Astrocyte (in vitro differentiated cells and primary cell): ENCODE data around the gene ITFG1. TPM values are rescaled to one million over a fixed set of nuclear protein-coding genes. Genes with fewer than 3 reads are reported as not detected.

ENCODE experiments used
- DNase-seq: peaks from one replicate; pipeline ENCODE4 v3.0.0-alpha.2; 2010; ENCODE audit warnings: low read depth
- FAIRE-seq: peaks from 2 replicates; lab custom pipeline; 2011; peaks lifted over from hg19 to GRCh38; lab: Jason Lieb, UNC
- H2AFZ ChIP-seq: 2 replicates; pipeline ENCODE4 v1.6.0; 2012; ENCODE audit warnings: low read depth, low read length, inconsistent platforms
- H3K27ac ChIP-seq: 2 replicates; pipeline ENCODE4 v1.5.1; 2011; ENCODE audit warnings: low read depth, low read length, inconsistent platforms
- H3K27me3 ChIP-seq: 2 replicates; pipeline ENCODE4 v1.6.0; 2011; ENCODE audit warnings: low read length, inconsistent platforms; ENCODE audit not compliant: insufficient read depth
- H3K36me3 ChIP-seq: 2 replicates; pipeline ENCODE4 v1.5.1; 2011; ENCODE audit warnings: low read length, inconsistent platforms; ENCODE audit not compliant: insufficient read depth
- H3K4me1 ChIP-seq: 2 replicates; pipeline ENCODE4 v1.5.1; 2011; ENCODE audit warnings: low read length, inconsistent platforms; ENCODE audit not compliant: insufficient read depth
- H3K4me2 ChIP-seq: 2 replicates; pipeline ENCODE4 v1.6.0; 2012; ENCODE audit warnings: low read length, inconsistent platforms
- H3K4me3 ChIP-seq: 2 replicates; pipeline ENCODE4 v1.5.1; 2011; ENCODE audit warnings: low read depth, mild to moderate bottlenecking, low read length, inconsistent platforms; ENCODE audit not compliant: insufficient read depth
- H3K79me2 ChIP-seq: 2 replicates; pipeline ENCODE4 v1.6.0; 2012; ENCODE audit warnings: mild to moderate bottlenecking, low read length, inconsistent platforms; ENCODE audit not compliant: insufficient read depth
- H3K9ac ChIP-seq: 2 replicates; pipeline ENCODE4 v1.6.0; 2012; ENCODE audit warnings: mild to moderate bottlenecking, low read length, inconsistent platforms
- H3K9me3 ChIP-seq: 2 replicates; pipeline ENCODE4 v1.5.1; 2012; ENCODE audit warnings: low read depth, mild to moderate bottlenecking, low read length, inconsistent platforms; ENCODE audit not compliant: insufficient read depth
- H4K20me1 ChIP-seq: 2 replicates; pipeline ENCODE4 v1.6.0; 2012; ENCODE audit warnings: low read length, inconsistent platforms; ENCODE audit not compliant: insufficient read depth
- H3K27ac Mint-ChIP-seq: one replicate; pipeline ENCODE4 v1.8.0; 2021; ENCODE audit warnings: mild to moderate bottlenecking, mixed read lengths; ENCODE audit not compliant: unreplicated experiment
- H3K27me3 Mint-ChIP-seq: one replicate; pipeline ENCODE4 v1.8.0; 2021; ENCODE audit warnings: low read depth, mixed read lengths; ENCODE audit not compliant: unreplicated experiment
- H3K36me3 Mint-ChIP-seq: one replicate; pipeline ENCODE4 v1.8.0; 2021; ENCODE audit warnings: low read depth, mixed read lengths; ENCODE audit not compliant: unreplicated experiment
- H3K4me1 Mint-ChIP-seq: one replicate; pipeline ENCODE4 v1.8.0; 2021; ENCODE audit warnings: low read depth, mixed read lengths; ENCODE audit not compliant: unreplicated experiment
- H3K4me3 Mint-ChIP-seq: one replicate; pipeline ENCODE4 v1.8.0; 2021; ENCODE audit warnings: mild to moderate bottlenecking, moderate library complexity, mixed read lengths; ENCODE audit not compliant: unreplicated experiment
- H3K9me3 Mint-ChIP-seq: one replicate; pipeline ENCODE4 v1.8.0; 2021; ENCODE audit warnings: mild to moderate bottlenecking, mixed read lengths; ENCODE audit not compliant: unreplicated experiment
- EZH2 ChIP-seq: IDR thresholded peaks from 2 replicates; pipeline ENCODE4 v1.6.1; 2012; ENCODE audit warnings: mild to moderate bottlenecking, low read length, inconsistent platforms; ENCODE audit not compliant: insufficient read depth
- total RNA-seq: library from RNA; stranded (reverse); gene quantifications from 2 replicates; pipeline ENCODE4 v1.2.1, GENCODE V29; 2021
- TF ChIP-seq, protein P1 (sequence below): IDR thresholded peaks from 2 replicates; pipeline ENCODE4 v1.5.1; 2011; ENCODE audit warnings: low read depth, mild to moderate bottlenecking, inconsistent platforms, low read length, moderate library complexity; ENCODE audit not compliant: insufficient read depth

Gene ITFG1
- total RNA-seq, 1 donor from 2014 or later = 52.7 TPM

DNA sequence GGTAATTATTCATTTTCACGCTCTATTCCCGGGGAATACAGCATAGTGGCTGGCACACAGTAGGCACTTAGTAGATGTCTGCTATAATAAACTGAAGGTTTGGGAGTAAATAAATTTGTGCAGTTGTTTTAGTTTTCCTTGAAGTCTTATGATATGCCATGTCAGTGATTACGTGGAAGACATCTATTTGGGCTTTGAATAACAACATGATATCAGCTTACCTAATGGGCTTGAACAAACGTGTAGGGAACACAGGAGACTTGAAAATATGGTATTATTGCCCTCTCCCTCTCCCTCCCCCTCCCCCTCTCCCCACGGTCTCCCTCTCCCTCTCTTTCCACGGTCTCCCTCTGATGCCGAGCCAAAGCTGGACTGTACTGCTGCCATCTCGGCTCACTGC, 280.8 kb downstream of the ITFG1 start:
- Histone ChIP-seq H3K9ac (no peak overlapping the region), H3K36me3 (no peaks in the 10 kb centered on the region), H3K79me2 (no peaks in the 10 kb centered on the region), H2AFZ (no peak overlapping the region), H3K4me3 (no peak overlapping the region), H3K27ac (no peak overlapping the region), H3K9me3 (no peaks in the 10 kb centered on the region), H3K27me3 (no peaks in the 10 kb centered on the region), H3K4me1 (no peaks in the 10 kb centered on the region), H3K4me2 (no peak overlapping the region), H4K20me1 (no peaks in the 10 kb centered on the region)
- no peak for FAIRE-seq
- Mint-ChIP-seq H3K36me3 (peaks cover 13% of the 10 kb centered on the region), H3K27ac (no peak overlapping the region), H3K9me3 (peaks cover 8% of the 10 kb centered on the region), H3K4me1 (no peaks in the 10 kb centered on the region), H3K27me3 (no peaks in the 10 kb centered on the region), H3K4me3 (no peak overlapping the region)
- DNase-seq = no peak
- TF ChIP-seq, protein P1, sequence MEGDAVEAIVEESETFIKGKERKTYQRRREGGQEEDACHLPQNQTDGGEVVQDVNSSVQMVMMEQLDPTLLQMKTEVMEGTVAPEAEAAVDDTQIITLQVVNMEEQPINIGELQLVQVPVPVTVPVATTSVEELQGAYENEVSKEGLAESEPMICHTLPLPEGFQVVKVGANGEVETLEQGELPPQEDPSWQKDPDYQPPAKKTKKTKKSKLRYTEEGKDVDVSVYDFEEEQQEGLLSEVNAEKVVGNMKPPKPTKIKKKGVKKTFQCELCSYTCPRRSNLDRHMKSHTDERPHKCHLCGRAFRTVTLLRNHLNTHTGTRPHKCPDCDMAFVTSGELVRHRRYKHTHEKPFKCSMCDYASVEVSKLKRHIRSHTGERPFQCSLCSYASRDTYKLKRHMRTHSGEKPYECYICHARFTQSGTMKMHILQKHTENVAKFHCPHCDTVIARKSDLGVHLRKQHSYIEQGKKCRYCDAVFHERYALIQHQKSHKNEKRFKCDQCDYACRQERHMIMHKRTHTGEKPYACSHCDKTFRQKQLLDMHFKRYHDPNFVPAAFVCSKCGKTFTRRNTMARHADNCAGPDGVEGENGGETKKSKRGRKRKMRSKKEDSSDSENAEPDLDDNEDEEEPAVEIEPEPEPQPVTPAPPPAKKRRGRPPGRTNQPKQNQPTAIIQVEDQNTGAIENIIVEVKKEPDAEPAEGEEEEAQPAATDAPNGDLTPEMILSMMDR = no peak
- no peak for TF ChIP-seq EZH2

DNA sequence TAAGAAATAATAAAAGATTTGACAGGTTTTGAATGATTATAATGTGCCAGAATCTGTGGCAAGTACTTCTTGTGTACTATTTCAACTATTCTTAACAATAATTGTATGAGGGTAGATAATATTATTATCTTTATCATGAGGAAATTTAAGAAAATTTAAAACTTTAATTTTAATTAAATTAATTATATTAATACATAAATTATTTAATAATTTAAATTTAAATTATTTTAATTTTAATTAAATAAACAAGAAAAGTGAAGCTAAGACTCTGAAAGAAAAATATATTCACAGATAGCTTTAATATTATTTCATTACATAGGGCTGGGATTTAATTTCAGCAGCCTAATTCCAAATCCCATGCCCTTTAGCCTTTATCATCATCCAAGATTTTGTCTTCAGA, 285.7 kb downstream of the ITFG1 start:
- Mint-ChIP-seq H3K36me3 (peaks cover 7% of the 10 kb centered on the region), H3K27me3 (no peaks in the 10 kb centered on the region), H3K4me3 (no peak overlapping the region), H3K27ac (no peak overlapping the region), H3K4me1 (no peaks in the 10 kb centered on the region), H3K9me3 (peaks cover 2% of the 10 kb centered on the region)
- Histone ChIP-seq H3K79me2 (no peaks in the 10 kb centered on the region), H3K9me3 (no peaks in the 10 kb centered on the region), H3K27me3 (no peaks in the 10 kb centered on the region), H3K4me3 (no peak overlapping the region), H3K4me1 (no peaks in the 10 kb centered on the region), H3K27ac (no peak overlapping the region), H4K20me1 (no peaks in the 10 kb centered on the region), H3K9ac (no peak overlapping the region), H3K36me3 (no peaks in the 10 kb centered on the region), H2AFZ (no peak overlapping the region), H3K4me2 (no peak overlapping the region)
- TF ChIP-seq, protein P1 = no peak
- TF ChIP-seq EZH2 = no peak
- DNase-seq = no peak
- FAIRE-seq = no peak

DNA sequence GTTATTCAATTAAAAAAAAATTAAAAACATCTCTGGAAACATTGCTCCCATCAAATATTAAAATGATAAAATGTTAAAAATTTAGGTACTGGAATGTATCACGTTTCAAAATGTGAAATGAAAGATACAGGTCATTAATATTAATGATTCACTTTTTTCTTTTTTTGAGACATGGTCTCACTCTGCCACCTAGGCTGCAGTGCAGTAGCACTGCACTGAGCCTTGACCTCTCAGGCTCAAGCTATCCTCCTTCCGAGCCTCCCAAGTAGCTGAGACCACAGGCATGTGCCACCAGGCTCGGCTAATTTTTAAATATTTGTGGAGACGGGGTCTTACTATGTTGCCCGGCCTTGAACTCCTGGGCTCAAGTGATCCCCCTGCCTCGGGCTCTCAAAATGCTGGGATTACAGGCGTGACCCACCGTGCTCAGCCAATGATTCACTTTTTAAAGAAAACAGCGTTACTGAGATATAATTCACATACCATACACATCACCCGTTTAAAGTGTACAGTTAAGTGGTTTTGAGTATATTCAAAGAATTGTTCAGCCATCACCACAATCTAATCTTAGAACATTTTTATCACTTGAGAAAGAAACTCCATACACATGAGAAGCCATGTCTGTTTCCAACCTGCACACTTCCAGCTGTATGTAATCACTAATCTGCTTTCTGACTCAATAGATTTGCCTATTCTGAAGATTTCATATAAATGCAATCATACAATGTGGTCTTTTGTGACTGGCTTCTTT, 298.0 kb downstream of the ITFG1 start:
- H3K9me3 ChIP-seq = no peaks in the 10 kb centered on the region
- H3K4me1 ChIP-seq = no peaks in the 10 kb centered on the region
- no peaks in the 10 kb centered on the region for H3K27me3 ChIP-seq
- H2AFZ ChIP-seq = no peak overlapping the region
- no peak overlapping the region for H3K27ac ChIP-seq
- DNase-seq = peak; percentile 49
- no peak overlapping the region for H3K4me2 ChIP-seq
- no peaks in the 10 kb centered on the region for H3K36me3 ChIP-seq
- H3K27ac Mint-ChIP-seq = no peak overlapping the region
- H3K4me1 Mint-ChIP-seq = no peaks in the 10 kb centered on the region
- H3K79me2 ChIP-seq = no peaks in the 10 kb centered on the region
- H3K27me3 Mint-ChIP-seq = no peaks in the 10 kb centered on the region
- H4K20me1 ChIP-seq = no peaks in the 10 kb centered on the region
- H3K4me3 Mint-ChIP-seq = no peak overlapping the region
- no peaks in the 10 kb centered on the region for H3K36me3 Mint-ChIP-seq
- no peak overlapping the region for H3K9ac ChIP-seq
- TF ChIP-seq EZH2 = no peak
- TF ChIP-seq, protein P1 = no peak
- no peak overlapping the region for H3K4me3 ChIP-seq
- no peak for FAIRE-seq
- no peaks in the 10 kb centered on the region for H3K9me3 Mint-ChIP-seq
